ENCODE data around the gene AGXT.
A peak's percentile ranks its signal among the peaks of the same experiment; 100 is the strongest.

AGXT gene

DNA sequence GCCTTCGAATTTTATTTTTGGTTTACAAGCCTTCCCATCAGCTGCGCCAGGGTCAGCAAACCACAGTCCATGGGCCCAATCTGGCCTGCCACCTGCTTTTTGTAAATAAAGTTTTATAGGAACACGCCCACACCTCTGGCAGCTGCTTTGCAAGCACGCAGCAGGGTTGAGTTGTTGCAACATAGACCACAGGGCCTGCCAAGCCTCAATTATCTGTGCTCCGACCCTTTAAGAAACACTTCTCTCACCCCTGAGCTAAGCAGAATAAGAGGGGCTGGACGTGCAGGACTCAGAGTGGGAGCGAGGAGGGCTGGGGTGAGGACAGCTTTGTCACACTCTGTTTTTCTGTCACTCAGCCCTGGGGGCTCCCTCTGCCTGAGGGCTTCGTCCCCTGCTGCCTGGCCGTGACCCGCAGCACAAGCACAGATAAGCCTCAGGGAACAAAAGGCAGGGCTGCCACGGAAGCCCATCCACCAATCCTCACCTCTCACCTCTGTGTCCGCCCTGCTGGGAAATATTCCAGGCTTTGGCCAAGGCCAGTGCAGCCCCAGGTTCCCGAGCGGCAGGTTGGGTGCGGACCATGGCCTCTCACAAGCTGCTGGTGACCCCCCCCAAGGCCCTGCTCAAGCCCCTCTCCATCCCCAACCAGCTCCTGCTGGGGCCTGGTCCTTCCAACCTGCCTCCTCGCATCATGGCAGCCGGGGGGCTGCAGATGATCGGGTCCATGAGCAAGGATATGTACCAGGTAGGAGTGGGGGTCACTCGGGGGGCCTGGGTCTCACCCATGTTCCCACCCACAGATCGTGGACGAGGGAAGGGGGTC, at the start of gene AGXT:
AGXT (plus strand) TSS at position 539 of the 823 bp plus-strand sequence; CDS start at position 581, 42 bp downstream.
- DNase-seq (ENCODE audit: extremely low spot score) = no peak
- ChIA-PET POLR2A (no interaction called here), CTCF (no interaction called here)
- no peak for TF ChIP-seq ARNT (IDR thresholded peaks at IDR 0.05)
- TF ChIP-seq LEF1 (IDR thresholded peaks at IDR 0.05; ENCODE audit: borderline replicate concordance) = no peak
- TF ChIP-seq HDGF (IDR thresholded peaks at IDR 0.05; ENCODE audit: borderline replicate concordance) = no peak
- TF ChIP-seq TARDBP (IDR thresholded peaks at IDR 0.05) = no peak
- no peak for TF ChIP-seq SUZ12 (IDR thresholded peaks at IDR 0.05)
- TF ChIP-seq L3MBTL2 (conservative IDR thresholded peaks at IDR 0.05) = no peak
- no peak for TF ChIP-seq FOXM1 (IDR thresholded peaks at IDR 0.05; ENCODE audit: borderline replicate concordance)
- no peak for TF ChIP-seq FOXA1 (IDR thresholded peaks at IDR 0.05)
- TF ChIP-seq, protein P1, sequence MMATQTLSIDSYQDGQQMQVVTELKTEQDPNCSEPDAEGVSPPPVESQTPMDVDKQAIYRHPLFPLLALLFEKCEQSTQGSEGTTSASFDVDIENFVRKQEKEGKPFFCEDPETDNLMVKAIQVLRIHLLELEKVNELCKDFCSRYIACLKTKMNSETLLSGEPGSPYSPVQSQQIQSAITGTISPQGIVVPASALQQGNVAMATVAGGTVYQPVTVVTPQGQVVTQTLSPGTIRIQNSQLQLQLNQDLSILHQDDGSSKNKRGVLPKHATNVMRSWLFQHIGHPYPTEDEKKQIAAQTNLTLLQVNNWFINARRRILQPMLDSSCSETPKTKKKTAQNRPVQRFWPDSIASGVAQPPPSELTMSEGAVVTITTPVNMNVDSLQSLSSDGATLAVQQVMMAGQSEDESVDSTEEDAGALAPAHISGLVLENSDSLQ (IDR thresholded peaks at IDR 0.05) = no peak
- no peak for TF ChIP-seq ZNF384 (IDR thresholded peaks at IDR 0.05)
- TF ChIP-seq FOXK2 (IDR thresholded peaks at IDR 0.05) = no peak
- no peak for TF ChIP-seq BHLHE40 (IDR thresholded peaks at IDR 0.05; ENCODE audit: borderline replicate concordance)

DNA sequence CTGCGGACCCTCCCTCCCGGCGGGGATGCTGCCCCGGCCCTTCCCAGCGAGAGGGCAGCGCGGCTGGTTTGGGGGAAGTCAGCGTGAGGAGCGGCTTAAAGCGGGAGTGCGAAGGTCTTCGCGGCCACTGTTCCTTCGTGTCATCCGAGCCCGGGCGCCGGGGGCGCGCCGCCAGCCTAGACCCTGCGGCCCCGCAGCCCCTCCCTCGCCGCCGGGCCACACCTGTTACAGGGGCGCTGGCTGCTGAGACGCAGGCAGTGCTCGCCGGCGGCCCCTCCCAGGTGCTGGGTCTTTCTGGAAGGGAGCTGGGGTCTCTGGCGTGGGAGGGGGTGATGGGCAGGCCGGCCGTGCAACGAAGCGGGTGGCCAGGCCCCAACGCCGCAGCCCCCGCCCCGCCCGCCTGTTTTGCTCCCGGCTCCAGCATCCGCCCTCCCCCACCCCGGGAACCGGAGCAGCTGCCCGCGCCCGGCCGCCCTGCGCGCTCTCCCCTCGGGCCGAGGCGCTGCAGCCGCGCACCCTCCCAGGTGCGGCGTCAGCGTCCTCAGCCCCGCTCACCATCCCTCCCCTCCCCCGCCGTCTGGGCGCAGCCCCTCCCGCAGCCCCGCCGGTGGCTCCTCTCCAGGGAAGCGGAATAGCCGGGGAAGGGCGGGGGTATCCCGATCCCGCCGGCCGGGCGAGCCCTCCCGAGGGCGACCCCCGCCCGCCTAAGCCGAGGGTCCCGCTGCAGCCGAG, 49.3 kb upstream of the AGXT start:
- no peak for TF ChIP-seq SUZ12 (IDR thresholded peaks at IDR 0.05)
- TF ChIP-seq SP1 (IDR thresholded peaks at IDR 0.05) = no peak
- TF ChIP-seq TARDBP (IDR thresholded peaks at IDR 0.05) = no peak
- no peak for TF ChIP-seq FOXK2 (IDR thresholded peaks at IDR 0.05)
- no peak for TF ChIP-seq ARNT (IDR thresholded peaks at IDR 0.05)
- no peak for TF ChIP-seq HDGF (IDR thresholded peaks at IDR 0.05; ENCODE audit: borderline replicate concordance)
- TF ChIP-seq, protein P1 (IDR thresholded peaks at IDR 0.05) = no peak
- TF ChIP-seq ZNF384 (IDR thresholded peaks at IDR 0.05) = no peak
- no peak for TF ChIP-seq L3MBTL2 (conservative IDR thresholded peaks at IDR 0.05)
- TF ChIP-seq NFRKB (IDR thresholded peaks at IDR 0.05) = no peak
- DNase-seq (ENCODE audit: extremely low spot score) = peak; percentile 29
- CTCF ChIA-PET = interaction anchor here (1.3 kb wide), 1 partner anchor 12 kb away, joined by 4 read pairs; no protein-coding TSS in a partner anchor
- POLR2A ChIA-PET = interaction anchor here (0.5 to 1.1 kb wide), 4 partner anchors 11 to 76 kb away, joined by 3 to 8 read pairs (median 4); no protein-coding TSS in a partner anchor

GRCh38 chr2:240819858-240820606, 48.6 kb upstream of the AGXT start, which contains the start of gene KIF1A:
Gene KIF1A (minus strand): TSS chr2:240820219. CDS start chr2:240797752, 22,467 bp downstream.
- TF ChIP-seq L3MBTL2 (conservative IDR thresholded peaks at IDR 0.05) = 0 out of 2 replicates have a peak, but pooled peaks have one; percentile 13
- no peak for TF ChIP-seq FOXM1 (IDR thresholded peaks at IDR 0.05; ENCODE audit: borderline replicate concordance)
- CTCF ChIA-PET = interaction anchor here (1.3 kb wide), 1 partner anchor 13 kb away, joined by 4 read pairs; no protein-coding TSS in a partner anchor
- DNase-seq (ENCODE audit: extremely low spot score) = peak; percentile 66
- POLR2A ChIA-PET = interaction anchor here (0.5 to 1.1 kb wide), 8 partner anchors 8 to 77 kb away, joined by 3 to 8 read pairs (median 4); no protein-coding TSS in a partner anchor

DNA sequence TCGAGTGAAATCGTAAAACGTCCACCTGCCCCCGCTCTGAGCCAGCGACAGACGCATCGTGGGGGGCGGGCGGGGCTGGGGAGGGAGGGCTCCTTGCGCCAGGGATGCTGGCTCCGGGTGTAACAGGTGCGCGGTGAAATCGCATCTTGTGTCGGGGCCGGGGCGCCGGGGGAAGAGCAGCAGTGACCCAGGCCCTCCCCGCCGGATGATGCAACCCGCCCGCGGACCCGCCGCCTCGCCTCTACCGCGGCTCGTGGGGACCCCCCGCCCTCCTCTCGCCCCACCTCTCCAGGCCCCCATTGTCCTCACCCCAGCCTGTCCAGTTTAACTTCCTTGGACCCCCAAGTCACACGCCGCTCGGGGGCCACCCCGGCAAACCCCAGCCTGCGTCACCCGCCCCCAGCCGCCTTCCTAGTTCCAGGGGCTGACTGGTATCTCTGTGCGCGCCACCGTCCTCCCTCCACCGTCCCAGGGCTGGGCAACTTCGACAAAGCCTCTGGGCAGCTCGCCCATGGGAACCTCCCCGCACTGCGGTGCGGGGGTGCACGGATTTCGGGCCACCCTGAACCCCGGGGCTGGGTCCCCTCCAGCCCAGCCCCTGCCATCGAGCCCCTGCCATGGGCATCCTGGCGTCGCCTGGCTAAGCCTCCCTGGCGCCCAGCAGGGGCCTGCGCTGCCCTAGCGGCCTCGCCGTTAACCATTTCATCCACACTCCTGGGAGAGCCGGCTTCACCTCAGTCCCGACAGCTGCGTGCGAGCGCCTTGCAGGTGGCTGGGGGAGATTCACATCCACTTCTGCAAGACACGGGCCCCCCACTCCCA, 47.8 kb upstream of the AGXT start:
- peak; percentile 53; the same call in 1 of the 2 replicates for TF ChIP-seq L3MBTL2 (conservative IDR thresholded peaks at IDR 0.05)
- TF ChIP-seq FOXM1 (IDR thresholded peaks at IDR 0.05; ENCODE audit: borderline replicate concordance) = no peak
- CTCF ChIA-PET = interaction anchor here (1.3 kb wide), 1 partner anchor 13 kb away, joined by 4 read pairs; no protein-coding TSS in a partner anchor
- POLR2A ChIA-PET = interaction anchor here (0.6 to 1.1 kb wide), 6 partner anchors 7 to 20 kb away, joined by 3 to 8 read pairs (median 4); no protein-coding TSS in a partner anchor
- DNase-seq (ENCODE audit: extremely low spot score) = peak; percentile 37

DNA sequence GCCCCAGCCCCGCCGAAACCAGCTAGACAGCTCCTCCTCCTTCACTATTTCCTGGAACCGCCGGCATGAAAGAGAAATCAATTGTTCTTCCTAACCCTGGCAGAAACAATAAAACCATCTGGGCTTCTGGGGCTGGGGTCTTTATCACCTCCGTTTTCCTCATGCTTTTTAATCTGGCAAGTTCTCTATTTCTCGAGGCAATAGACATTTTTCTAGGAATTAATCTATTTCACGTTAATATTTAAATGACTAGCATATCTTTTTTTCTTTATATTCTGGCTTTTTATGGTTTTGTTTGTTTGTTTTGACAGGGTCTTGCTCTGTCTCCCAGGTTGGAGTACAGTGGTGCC, 47.2 kb upstream of the AGXT start:
- no peak for DNase-seq (ENCODE audit: extremely low spot score)
- CTCF ChIA-PET = no interaction called here
- POLR2A ChIA-PET = no interaction called here
- TF ChIP-seq HDGF (IDR thresholded peaks at IDR 0.05; ENCODE audit: borderline replicate concordance) (no peak), L3MBTL2 (conservative IDR thresholded peaks at IDR 0.05) (no peak), FOXM1 (IDR thresholded peaks at IDR 0.05; ENCODE audit: borderline replicate concordance) (no peak), FOXA1 (IDR thresholded peaks at IDR 0.05) (no peak), SUZ12 (IDR thresholded peaks at IDR 0.05) (no peak), TARDBP (IDR thresholded peaks at IDR 0.05) (no peak), ZNF384 (IDR thresholded peaks at IDR 0.05) (no peak), SP1 (IDR thresholded peaks at IDR 0.05) (no peak), ELF4 (IDR thresholded peaks at IDR 0.05) (no peak), ARNT (IDR thresholded peaks at IDR 0.05) (no peak), CTBP1 (IDR thresholded peaks at IDR 0.05; ENCODE audit: borderline replicate concordance) (no peak), LEF1 (IDR thresholded peaks at IDR 0.05; ENCODE audit: borderline replicate concordance) (no peak), NFRKB (IDR thresholded peaks at IDR 0.05) (no peak), FOXK2 (IDR thresholded peaks at IDR 0.05) (no peak), BHLHE40 (IDR thresholded peaks at IDR 0.05; ENCODE audit: borderline replicate concordance) (no peak)
- TF ChIP-seq, protein P1 (IDR thresholded peaks at IDR 0.05) = no peak

All from HEK293T (cell line).